ENCODE data around the gene UGT1A3. TPM values are rescaled to one million over a fixed set of nuclear protein-coding genes. Genes with fewer than 3 reads are reported as not detected.
A peak's percentile ranks its signal among the peaks of the same experiment; 100 is the strongest.

The UGT1A3 gene
- total RNA-seq, 1 donor from 2014 or later: 0.19 TPM

DNA sequence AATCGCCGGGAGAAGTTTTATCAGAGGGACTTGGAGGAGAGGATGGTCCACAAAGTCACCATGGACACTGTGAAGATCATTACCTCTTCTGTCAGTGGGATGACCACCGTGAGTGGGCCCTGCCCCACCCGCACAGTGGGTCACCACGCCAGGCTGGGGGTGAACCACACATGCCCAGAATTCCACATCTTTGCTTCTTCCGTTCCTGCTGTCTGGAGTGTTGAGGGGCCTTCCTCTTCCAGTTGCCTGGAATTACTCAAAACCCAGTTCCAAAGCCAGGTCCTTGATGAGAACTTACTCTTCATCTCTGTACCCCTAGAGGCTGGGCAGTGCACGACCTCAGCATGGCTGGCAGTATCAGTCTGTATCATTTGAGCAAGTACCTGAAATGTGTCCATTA is 71.4 kb downstream of the UGT1A3 start:
- DNase-seq (ENCODE audit: extremely low spot score, unreplicated experiment): no peak
- no peaks in the 10 kb centered on the region for H3K9me3 Mint-ChIP-seq

DNA sequence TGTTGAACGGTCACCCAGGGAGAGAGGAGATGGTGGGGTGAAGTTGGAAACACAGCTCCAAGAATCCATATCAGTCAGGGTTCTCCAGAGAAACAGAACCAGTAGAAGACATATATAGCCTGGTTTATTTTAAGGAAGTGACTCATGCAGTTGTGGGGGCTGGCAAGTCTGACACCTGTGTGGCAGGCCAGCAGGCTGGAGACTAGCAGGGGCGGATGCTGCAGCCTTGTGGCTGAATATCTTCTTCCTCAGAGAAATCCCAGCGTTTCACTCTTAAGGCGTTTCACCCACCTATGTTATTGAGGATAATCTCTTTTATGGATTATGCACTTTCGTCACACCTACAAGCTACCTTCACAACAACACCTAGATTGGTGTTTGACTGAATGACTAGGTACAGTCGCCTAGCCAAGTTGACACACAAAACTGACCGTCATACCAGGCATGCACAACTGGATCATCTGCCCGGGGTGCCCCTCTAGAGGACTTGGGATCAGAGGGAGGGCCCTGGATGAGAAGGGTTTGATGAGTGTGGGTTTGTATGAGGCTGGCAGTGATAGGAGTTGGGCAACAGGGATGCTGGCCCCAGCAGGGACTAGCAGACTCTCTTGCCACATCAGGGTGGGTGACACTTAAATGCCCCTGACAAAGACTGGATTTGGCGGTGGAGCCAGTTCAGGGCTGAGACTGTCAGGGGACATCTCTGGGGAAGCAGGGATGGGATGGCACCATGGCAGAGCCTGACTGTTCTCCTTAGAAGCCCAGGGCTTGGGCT is 72.7 kb downstream of the UGT1A3 start:
- Mint-ChIP-seq H3K27ac (no peak overlapping the region), H3K4me1 (ENCODE audit: unreplicated experiment) (no peaks in the 10 kb centered on the region), H3K36me3 (no peaks in the 10 kb centered on the region), H3K4me3 (no peak overlapping the region), H3K9me3 (no peaks in the 10 kb centered on the region), H3K27me3 (peaks cover 27% of the 10 kb centered on the region)
- DNase-seq (ENCODE audit: extremely low spot score, unreplicated experiment): peak; percentile 43
- TF ChIP-seq, protein P1, sequence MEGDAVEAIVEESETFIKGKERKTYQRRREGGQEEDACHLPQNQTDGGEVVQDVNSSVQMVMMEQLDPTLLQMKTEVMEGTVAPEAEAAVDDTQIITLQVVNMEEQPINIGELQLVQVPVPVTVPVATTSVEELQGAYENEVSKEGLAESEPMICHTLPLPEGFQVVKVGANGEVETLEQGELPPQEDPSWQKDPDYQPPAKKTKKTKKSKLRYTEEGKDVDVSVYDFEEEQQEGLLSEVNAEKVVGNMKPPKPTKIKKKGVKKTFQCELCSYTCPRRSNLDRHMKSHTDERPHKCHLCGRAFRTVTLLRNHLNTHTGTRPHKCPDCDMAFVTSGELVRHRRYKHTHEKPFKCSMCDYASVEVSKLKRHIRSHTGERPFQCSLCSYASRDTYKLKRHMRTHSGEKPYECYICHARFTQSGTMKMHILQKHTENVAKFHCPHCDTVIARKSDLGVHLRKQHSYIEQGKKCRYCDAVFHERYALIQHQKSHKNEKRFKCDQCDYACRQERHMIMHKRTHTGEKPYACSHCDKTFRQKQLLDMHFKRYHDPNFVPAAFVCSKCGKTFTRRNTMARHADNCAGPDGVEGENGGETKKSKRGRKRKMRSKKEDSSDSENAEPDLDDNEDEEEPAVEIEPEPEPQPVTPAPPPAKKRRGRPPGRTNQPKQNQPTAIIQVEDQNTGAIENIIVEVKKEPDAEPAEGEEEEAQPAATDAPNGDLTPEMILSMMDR (conservative IDR thresholded peaks at IDR 0.05): no peak

More for the DNA sequence above, 71.4 kb downstream of the UGT1A3 start:
- H3K36me3 Mint-ChIP-seq: no peaks in the 10 kb centered on the region
- no peak overlapping the region for H3K27ac Mint-ChIP-seq
- TF ChIP-seq, protein P1 (conservative IDR thresholded peaks at IDR 0.05): no peak
- peaks cover 25% of the 10 kb centered on the region for H3K27me3 Mint-ChIP-seq
- no peaks in the 10 kb centered on the region for H3K4me1 Mint-ChIP-seq (ENCODE audit: unreplicated experiment)
- no peak overlapping the region for H3K4me3 Mint-ChIP-seq

DNA sequence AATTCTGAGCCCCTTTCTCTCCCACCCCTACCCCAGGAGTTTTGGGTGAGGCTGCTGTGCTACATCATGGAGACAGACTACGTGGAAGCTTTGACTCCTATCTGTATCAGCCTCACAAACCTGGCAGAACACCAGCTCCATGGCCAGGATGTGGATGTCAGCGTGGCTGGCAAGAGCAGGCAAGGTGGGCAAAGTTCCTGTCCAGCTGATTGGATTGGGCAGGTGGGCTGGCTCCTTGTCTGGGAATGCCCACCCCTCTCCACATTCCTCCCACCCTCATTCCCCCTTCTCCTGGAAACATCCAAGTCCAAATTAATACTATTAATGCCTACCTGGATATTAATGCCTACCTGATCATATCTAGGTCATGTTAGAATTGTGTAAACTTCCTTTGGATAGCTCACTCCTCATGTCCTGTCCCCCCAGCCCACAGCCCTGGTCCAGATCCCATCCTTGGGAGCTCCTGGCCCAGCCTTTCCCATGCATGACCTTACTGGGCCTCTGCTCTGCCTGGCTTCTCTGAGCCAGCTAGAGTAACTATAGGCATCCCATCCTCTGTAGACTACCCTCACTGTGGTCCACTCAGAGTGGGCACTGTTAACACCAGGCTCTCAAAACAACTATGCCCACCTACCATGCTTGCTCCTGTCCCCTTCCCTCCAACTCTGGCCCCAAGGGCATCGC is 73.4 kb downstream of the UGT1A3 start:
- peak; percentile 50 for DNase-seq (ENCODE audit: extremely low spot score, unreplicated experiment)
- Mint-ChIP-seq H3K36me3 (no peaks in the 10 kb centered on the region), H3K9me3 (no peaks in the 10 kb centered on the region), H3K4me1 (ENCODE audit: unreplicated experiment) (no peaks in the 10 kb centered on the region), H3K27ac (no peak overlapping the region), H3K27me3 (peaks cover 27% of the 10 kb centered on the region), H3K4me3 (no peak overlapping the region)
- TF ChIP-seq, protein P1 (conservative IDR thresholded peaks at IDR 0.05): no peak

DNA sequence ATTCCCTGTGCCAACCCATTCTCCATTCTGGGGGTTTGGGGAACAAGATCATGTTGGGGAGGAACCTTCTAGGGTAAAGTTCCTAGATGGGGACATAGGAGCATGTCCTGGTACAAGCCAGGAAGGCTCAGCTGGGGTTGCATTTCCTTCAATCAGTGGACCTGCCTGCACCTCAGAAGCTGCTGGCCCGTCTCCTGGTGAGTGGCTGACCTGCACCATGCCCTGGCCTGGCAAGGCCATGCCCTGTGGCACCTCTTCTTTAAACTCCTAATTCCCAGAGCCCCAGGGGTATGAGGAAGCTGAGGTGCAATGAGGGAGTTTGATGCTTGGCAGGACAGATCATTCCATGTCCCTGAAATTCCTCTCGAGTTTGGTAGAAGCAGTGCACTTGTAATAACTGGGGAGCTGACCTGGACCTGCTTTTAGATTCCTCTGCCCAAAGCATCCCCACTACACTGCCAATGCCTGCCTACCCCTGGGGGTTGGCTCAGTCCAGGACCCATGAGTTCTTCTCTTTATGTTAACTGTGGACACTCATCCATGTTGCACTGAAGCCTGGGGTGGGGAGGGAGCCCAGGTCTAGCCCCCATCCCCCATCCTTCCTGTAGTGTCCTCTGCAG is 74.6 kb downstream of the UGT1A3 start:
- Mint-ChIP-seq H3K27ac (no peak overlapping the region), H3K4me3 (no peak overlapping the region), H3K36me3 (no peaks in the 10 kb centered on the region), H3K9me3 (no peaks in the 10 kb centered on the region), H3K4me1 (ENCODE audit: unreplicated experiment) (no peaks in the 10 kb centered on the region), H3K27me3 (peaks cover 27% of the 10 kb centered on the region)
- DNase-seq (ENCODE audit: extremely low spot score, unreplicated experiment): peak; percentile 36
- TF ChIP-seq, protein P1 (conservative IDR thresholded peaks at IDR 0.05): no peak

DNA sequence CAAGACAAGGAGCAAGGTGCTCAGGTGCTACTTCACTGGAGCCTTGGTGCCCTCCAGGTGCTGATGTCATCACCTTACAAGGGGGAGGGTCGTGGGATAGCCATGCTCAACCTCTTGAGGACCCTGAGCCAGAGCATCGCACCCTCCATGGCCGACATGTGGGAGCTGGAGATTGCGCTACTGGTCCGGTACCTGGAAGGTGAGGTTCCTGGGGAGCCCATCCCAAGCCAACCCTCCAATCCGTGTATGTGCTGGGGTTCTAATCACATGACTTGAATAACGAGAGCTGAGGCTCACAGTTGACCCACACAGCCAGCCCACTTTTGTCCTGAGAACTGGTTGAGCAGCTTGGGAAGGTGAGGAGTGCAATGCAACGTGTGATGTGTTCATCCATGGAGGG is 75.2 kb downstream of the UGT1A3 start:
- TF ChIP-seq, protein P1 (conservative IDR thresholded peaks at IDR 0.05): no peak
- Mint-ChIP-seq H3K27ac (no peak overlapping the region), H3K27me3 (peaks cover 27% of the 10 kb centered on the region), H3K4me3 (no peak overlapping the region), H3K4me1 (ENCODE audit: unreplicated experiment) (no peaks in the 10 kb centered on the region), H3K36me3 (no peaks in the 10 kb centered on the region), H3K9me3 (no peaks in the 10 kb centered on the region)
- peak; percentile 45 for DNase-seq (ENCODE audit: extremely low spot score, unreplicated experiment)

Measured in type B pancreatic cell (in vitro differentiated cells).